ENCODE results near the gene SLAMF7.

DNA sequence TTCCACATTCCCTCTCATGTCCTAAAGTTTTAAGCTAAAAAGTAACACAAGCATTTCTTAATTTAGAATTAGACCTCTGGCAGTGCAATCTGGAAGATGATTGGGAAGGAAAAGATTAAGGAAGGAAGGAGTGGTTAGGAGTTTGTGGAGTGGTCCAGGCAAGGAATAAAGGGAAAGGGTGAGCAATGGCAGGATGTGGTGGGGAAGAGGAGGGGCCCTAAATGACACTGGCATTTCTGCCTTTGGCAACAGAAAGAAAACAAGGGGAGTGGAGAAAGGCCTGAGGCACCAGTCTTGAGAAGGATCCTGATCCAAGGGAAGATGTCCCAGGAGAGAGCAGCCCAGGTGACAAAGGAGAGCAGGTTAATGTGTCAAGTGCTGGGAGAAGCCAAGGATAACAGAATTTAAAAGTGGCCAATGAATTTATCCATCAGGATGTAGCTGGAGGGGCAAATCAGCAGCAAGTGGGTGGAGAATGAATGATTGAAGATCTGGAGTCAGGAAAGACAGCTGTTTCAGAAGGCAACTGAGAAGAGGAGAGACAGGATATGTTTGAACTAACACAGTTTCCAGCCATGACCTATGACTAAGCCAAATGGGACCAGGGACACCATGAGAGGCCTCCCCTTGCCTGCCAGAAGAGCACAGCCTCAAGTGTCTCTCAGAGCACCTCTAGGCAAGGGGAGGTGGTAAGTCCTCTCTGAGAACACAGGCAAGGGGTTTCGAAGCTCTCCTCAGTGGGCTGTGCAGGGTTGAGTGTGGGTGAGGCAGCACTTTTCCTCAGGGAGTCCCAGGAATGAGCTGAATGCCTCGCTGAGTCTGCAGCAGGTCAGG is 36.1 kb downstream of the SLAMF7 start:
- TF ChIP-seq, protein P1, sequence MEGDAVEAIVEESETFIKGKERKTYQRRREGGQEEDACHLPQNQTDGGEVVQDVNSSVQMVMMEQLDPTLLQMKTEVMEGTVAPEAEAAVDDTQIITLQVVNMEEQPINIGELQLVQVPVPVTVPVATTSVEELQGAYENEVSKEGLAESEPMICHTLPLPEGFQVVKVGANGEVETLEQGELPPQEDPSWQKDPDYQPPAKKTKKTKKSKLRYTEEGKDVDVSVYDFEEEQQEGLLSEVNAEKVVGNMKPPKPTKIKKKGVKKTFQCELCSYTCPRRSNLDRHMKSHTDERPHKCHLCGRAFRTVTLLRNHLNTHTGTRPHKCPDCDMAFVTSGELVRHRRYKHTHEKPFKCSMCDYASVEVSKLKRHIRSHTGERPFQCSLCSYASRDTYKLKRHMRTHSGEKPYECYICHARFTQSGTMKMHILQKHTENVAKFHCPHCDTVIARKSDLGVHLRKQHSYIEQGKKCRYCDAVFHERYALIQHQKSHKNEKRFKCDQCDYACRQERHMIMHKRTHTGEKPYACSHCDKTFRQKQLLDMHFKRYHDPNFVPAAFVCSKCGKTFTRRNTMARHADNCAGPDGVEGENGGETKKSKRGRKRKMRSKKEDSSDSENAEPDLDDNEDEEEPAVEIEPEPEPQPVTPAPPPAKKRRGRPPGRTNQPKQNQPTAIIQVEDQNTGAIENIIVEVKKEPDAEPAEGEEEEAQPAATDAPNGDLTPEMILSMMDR (IDR thresholded peaks at IDR 0.05), result no peak
- TF ChIP-seq POLR2A (IDR thresholded peaks at IDR 0.05), result no peak
